ENCODE measurements around the gene CDKAL1. TPM values are rescaled to one million over a fixed set of nuclear protein-coding genes. Genes with fewer than 3 reads are reported as not detected.

CDKAL1 gene
- total and polyA plus RNA-seq, 2 of the 8 experiments (the other 6 are each of a cell fraction or from before 2014, with no cell fraction given): 8.4 to 24.6 TPM

DNA sequence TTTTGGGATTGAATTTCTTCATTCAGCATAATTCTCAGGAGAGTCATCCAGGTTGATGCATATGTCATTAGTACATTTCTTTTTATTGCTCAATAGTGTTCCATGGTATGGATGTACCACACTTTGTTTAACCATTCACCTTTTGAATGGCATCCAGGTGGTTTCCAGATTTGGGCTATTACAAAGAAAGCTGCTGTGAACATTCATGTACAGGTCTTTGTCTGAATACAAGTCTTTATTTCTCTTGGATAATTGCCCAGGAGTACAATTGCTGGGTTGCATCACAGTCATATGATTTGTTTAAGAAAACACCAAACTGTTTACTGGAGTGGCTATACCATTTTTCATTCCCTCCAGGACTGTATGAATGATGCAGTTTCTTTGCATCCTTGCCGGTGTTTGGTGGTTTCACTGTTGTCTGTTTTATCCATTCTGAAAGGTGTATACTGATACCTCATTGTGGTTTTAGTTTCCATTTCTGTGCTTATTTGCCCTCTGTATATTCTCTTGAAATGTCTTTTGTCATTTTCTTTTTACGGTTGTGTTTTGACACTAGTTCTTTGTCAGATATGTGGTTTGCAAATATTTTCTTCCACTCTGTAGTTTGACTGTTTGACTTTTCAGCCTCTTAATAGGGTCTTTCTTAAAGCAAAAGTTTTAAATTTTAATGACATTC is 8.8 kb downstream of the CDKAL1 start:
- no peak overlapping the region for H3K56ac ChIP-seq (replicated peaks; ENCODE audit: insufficient read length, low read depth, low read length)
- H3K36me3 ChIP-seq (ENCODE audit: control insufficient read depth in 2 of 4, insufficient read depth in 4 of 4, low read length in 3 of 4): peaks cover 0 to 16% (median 1%) of the 10 kb centered on the region in 4 experiments; a peak in 3 of 8 replicates
- TF ChIP-seq, protein P1, sequence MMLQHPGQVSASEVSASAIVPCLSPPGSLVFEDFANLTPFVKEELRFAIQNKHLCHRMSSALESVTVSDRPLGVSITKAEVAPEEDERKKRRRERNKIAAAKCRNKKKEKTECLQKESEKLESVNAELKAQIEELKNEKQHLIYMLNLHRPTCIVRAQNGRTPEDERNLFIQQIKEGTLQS (IDR thresholded peaks at IDR 0.05; ENCODE audit: insufficient read depth, low read depth, low read length): no peak
- TF ChIP-seq SIRT6 (IDR thresholded peaks at IDR 0.05; ENCODE audit: low read length): no peak
- TF ChIP-seq SRF (IDR thresholded peaks at IDR 0.05; ENCODE audit: low read depth, low read length): no peak
- TF ChIP-seq EP300 (IDR thresholded peaks at IDR 0.05; ENCODE audit: borderline replicate concordance in 1 of 2, low read depth in 2 of 2, low read length in 2 of 2): no peak
- TF ChIP-seq, protein P2, sequence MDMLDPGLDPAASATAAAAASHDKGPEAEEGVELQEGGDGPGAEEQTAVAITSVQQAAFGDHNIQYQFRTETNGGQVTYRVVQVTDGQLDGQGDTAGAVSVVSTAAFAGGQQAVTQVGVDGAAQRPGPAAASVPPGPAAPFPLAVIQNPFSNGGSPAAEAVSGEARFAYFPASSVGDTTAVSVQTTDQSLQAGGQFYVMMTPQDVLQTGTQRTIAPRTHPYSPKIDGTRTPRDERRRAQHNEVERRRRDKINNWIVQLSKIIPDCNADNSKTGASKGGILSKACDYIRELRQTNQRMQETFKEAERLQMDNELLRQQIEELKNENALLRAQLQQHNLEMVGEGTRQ (IDR thresholded peaks at IDR 0.05; ENCODE audit: low read length): no peak
- TF ChIP-seq JUN (IDR thresholded peaks at IDR 0.05; ENCODE audit: low read depth, low read length): no peak
- no peak for TF ChIP-seq EGR1 (IDR thresholded peaks at IDR 0.05; ENCODE audit: borderline replicate concordance, low read depth, low read length)
- no peak for TF ChIP-seq SP1 (IDR thresholded peaks at IDR 0.05; ENCODE audit: low read depth, low read length)
- TF ChIP-seq ZNF274 (IDR thresholded peaks at IDR 0.05; ENCODE audit: borderline replicate concordance, extremely low read depth, low read length): no peak
- no peak for TF ChIP-seq SAP30 (IDR thresholded peaks at IDR 0.05; ENCODE audit: insufficient read depth, insufficient replicate concordance, low read length)
- no peak overlapping the region for H2BK12ac ChIP-seq (ENCODE audit: low read depth, low read length)
- H4K20me1 ChIP-seq (replicated peaks in 1 of 2; ENCODE audit: control insufficient read depth in 1 of 2, insufficient read depth in 2 of 2, low read length in 2 of 2): peaks cover 2 to 4% of the 10 kb centered on the region in 2 experiments
- H2BK120ac ChIP-seq (replicated peaks; ENCODE audit: low read depth, low read length): no peak overlapping the region
- H2AFZ ChIP-seq (ENCODE audit: low read length): no peak overlapping the region
- no peak overlapping the region for H3K23ac ChIP-seq (ENCODE audit: insufficient read length)
- peaks cover 0 to 28% of the 10 kb centered on the region in 2 experiments; a peak in 2 of 4 replicates for H3K79me2 ChIP-seq (ENCODE audit: control insufficient read depth in 1 of 2, insufficient read depth in 2 of 2, low read length in 2 of 2)
- H3K23me2 ChIP-seq (ENCODE audit: low read depth, low read length): no peaks in the 10 kb centered on the region
- peaks cover 7% of the 10 kb centered on the region for H3K79me1 ChIP-seq (ENCODE audit: low read depth, low read length)
- no peaks in the 10 kb centered on the region for H3K9me3 ChIP-seq (ENCODE audit: insufficient read depth in 2 of 2, low read depth in 1 of 2, low read length in 1 of 2)
- POLR2A ChIA-PET (ENCODE audit: partially characterized antibody): no interaction called here
- H2BK15ac ChIP-seq (ENCODE audit: low read length): no peak overlapping the region
- H3K4me2 ChIP-seq (ENCODE audit: insufficient read depth in 1 of 2, low read depth in 2 of 2, low read length in 2 of 2): no peak overlapping the region
- H3K4me1 ChIP-seq (replicated peaks in 1 of 4; ENCODE audit: control insufficient read depth in 3 of 4, insufficient read depth in 4 of 4, low read length in 3 of 4): no peaks in the 10 kb centered on the region
- H3K4ac ChIP-seq (replicated peaks; ENCODE audit: insufficient read length, low read depth, low read length): no peak overlapping the region
- no peak overlapping the region for H3K9ac ChIP-seq (replicated peaks in 1 of 4; ENCODE audit: extremely low read depth in 1 of 4, low read depth in 3 of 4, low read length in 3 of 4)
- H3K27ac ChIP-seq (ENCODE audit: low read depth, low read length): no peak overlapping the region
- H3K27me3 ChIP-seq (replicated peaks in 1 of 4; ENCODE audit: control insufficient read depth in 3 of 4, extremely low read depth in 1 of 4, insufficient read depth in 3 of 4, low read length in 3 of 4): no peaks in the 10 kb centered on the region
- FAIRE-seq (no peak), DNase-seq (ENCODE audit: low read depth in 1 of 2, low spot score in 2 of 2) (no peak)
- no peak overlapping the region for H3K4me3 ChIP-seq (ENCODE audit: extremely low read depth in 1 of 4, insufficient read depth in 2 of 4, low read depth in 3 of 4, low read length in 4 of 4)
- H2BK20ac ChIP-seq (ENCODE audit: low read length): no peak overlapping the region
- H2BK5ac ChIP-seq (ENCODE audit: low read depth, low read length): no peak overlapping the region
- no peak overlapping the region for H3K18ac ChIP-seq (ENCODE audit: extremely low read depth, low read length)
- H4K91ac ChIP-seq (replicated peaks; ENCODE audit: insufficient read length, low read length): no peak overlapping the region
- no peak overlapping the region for H4K8ac ChIP-seq (ENCODE audit: extremely low read depth, insufficient read depth, low read length)
- H4K5ac ChIP-seq (ENCODE audit: insufficient read length, low read depth, low read length): no peak overlapping the region
- CTCF ChIA-PET (ENCODE audit: partially characterized antibody): no interaction called here
- no peak overlapping the region for H3K14ac ChIP-seq (ENCODE audit: insufficient read length)
- no peak overlapping the region for H2AK5ac ChIP-seq (ENCODE audit: low read depth, low read length)
- WGBS, 2 experiments (ENCODE audit: extremely low coverage in 1 of 2, insufficient coverage in 1 of 2, insufficient read length in 1 of 2, insufficient replicate concordance in 2 of 2, low coverage in 1 of 2, low lambda C conversion rate in 2 of 2, missing lambda C conversion rate in 1 of 2): 93% methylated on average over 2 of the region's 2 CpGs; no CpG with 5 or more reads in 1 of the 2 experiments

All from H1 (cell line).